Osteocyte (in vitro differentiated cells): ENCODE results near the gene DNAH7. TPM values are rescaled to one million over a fixed set of nuclear protein-coding genes. Genes with fewer than 3 reads are reported as not detected.

Source experiments
- DNase-seq: peaks from one replicate; pipeline ENCODE4 v3.0.0; 2021; ENCODE audit warnings: mixed read lengths; ENCODE audit not compliant: unreplicated experiment; ENCODE audit errors: extremely low spot score
- H3K27ac Mint-ChIP-seq: one replicate; pipeline ENCODE4 v1.8.0; 2021; ENCODE audit warnings: mild to moderate bottlenecking, mixed read lengths; ENCODE audit not compliant: unreplicated experiment
- H3K27me3 Mint-ChIP-seq: one replicate; pipeline ENCODE4 v1.8.0; 2021; ENCODE audit warnings: mixed read lengths; ENCODE audit not compliant: unreplicated experiment
- H3K36me3 Mint-ChIP-seq: one replicate; pipeline ENCODE4 v1.8.0; 2021; ENCODE audit warnings: mixed read lengths; ENCODE audit not compliant: unreplicated experiment
- H3K4me1 Mint-ChIP-seq: one replicate; pipeline ENCODE4 v1.8.0; 2021; ENCODE audit warnings: mixed read lengths; ENCODE audit not compliant: unreplicated experiment
- H3K4me3 Mint-ChIP-seq: one replicate; pipeline ENCODE4 v1.8.0; 2021; ENCODE audit warnings: mild to moderate bottlenecking, moderate library complexity, mixed read lengths; ENCODE audit not compliant: unreplicated experiment
- H3K9me3 Mint-ChIP-seq: one replicate; pipeline ENCODE4 v1.8.0; 2021; ENCODE audit warnings: mixed read lengths; ENCODE audit not compliant: unreplicated experiment
- total RNA-seq: library from RNA; stranded (reverse); gene quantifications from 2 replicates; pipeline ENCODE4 v1.2.1, GENCODE V29; 2021
- TF ChIP-seq, protein P1 (sequence below): fragments of 200-600 bp; sonication (generic); IDR thresholded peaks from 2 replicates; pipeline ENCODE4 v1.5.0; 2021; ENCODE audit warnings: antibody characterized with exemption, mild to moderate bottlenecking, moderate library complexity

Gene DNAH7
- total RNA-seq, 1 donor from 2014 or later = 0.43 TPM

DNA sequence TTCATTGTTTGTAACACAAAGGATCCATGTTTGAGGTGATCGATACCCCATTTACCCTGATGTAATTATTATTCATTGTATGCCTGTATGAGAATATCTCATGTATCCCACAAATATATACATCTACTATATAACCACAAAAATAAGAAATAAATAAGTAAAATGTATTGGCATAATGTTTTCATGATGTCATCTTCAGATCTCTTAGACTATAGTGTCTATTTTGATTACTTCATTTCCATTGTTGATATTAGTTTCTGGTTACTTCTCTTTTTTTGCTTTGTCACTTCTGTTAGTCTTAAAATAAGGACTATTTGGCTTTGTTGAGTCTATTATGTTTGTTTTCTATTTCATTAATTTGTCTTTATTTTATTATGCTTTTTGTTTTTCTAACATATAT lies 301.9 kb downstream of the DNAH7 start:
- DNase-seq = no peak
- no peak overlapping the region for H3K27ac Mint-ChIP-seq
- TF ChIP-seq, protein P1, sequence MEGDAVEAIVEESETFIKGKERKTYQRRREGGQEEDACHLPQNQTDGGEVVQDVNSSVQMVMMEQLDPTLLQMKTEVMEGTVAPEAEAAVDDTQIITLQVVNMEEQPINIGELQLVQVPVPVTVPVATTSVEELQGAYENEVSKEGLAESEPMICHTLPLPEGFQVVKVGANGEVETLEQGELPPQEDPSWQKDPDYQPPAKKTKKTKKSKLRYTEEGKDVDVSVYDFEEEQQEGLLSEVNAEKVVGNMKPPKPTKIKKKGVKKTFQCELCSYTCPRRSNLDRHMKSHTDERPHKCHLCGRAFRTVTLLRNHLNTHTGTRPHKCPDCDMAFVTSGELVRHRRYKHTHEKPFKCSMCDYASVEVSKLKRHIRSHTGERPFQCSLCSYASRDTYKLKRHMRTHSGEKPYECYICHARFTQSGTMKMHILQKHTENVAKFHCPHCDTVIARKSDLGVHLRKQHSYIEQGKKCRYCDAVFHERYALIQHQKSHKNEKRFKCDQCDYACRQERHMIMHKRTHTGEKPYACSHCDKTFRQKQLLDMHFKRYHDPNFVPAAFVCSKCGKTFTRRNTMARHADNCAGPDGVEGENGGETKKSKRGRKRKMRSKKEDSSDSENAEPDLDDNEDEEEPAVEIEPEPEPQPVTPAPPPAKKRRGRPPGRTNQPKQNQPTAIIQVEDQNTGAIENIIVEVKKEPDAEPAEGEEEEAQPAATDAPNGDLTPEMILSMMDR = no peak
- no peak overlapping the region for H3K4me3 Mint-ChIP-seq
- no peaks in the 10 kb centered on the region for H3K4me1 Mint-ChIP-seq
- peaks cover 37% of the 10 kb centered on the region for H3K9me3 Mint-ChIP-seq
- peaks cover 5% of the 10 kb centered on the region for H3K36me3 Mint-ChIP-seq
- H3K27me3 Mint-ChIP-seq = no peaks in the 10 kb centered on the region

DNA sequence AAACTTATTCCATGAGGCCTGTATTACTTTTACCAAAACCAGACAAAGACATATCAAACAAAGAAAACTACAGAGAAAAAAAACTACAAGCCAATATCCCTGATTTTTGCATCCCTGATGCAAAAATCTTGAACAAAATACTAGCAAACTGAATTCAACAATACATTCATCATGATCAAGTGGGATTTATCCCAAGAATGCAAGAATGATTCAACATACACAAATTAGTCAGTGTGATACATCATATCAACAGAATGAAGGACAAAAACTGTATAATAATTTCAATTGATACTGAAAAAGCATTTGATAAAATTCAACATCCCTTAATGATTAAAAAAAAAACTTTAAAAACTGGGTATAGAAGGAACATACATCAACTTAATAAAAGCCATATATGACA lies 304.8 kb downstream of the DNAH7 start:
- Mint-ChIP-seq H3K27me3 (peaks cover 4% of the 10 kb centered on the region), H3K27ac (no peak overlapping the region), H3K4me3 (no peak overlapping the region), H3K9me3 (peaks cover 40% of the 10 kb centered on the region), H3K4me1 (no peaks in the 10 kb centered on the region), H3K36me3 (peaks cover 7% of the 10 kb centered on the region)
- no peak for DNase-seq
- TF ChIP-seq, protein P1 = no peak

DNA sequence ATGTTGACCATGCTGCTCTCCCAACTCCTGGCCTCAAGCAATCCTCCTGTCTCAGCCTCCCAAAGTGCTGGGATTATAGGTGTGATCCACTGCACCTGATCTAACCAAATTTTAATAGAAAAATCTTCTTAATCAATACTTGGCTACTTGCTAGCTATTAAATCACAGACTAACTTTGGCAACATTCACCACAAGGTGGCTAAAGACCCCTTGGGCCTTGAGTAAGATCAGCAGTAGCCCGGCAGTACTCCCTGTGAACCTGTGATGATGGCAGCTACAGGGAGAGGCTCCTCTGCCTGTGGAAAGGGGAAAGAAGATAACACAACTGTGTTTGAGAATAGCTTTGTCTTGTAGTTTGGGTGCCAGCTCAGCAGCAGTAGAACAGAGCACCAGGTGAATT lies 308.8 kb downstream of the DNAH7 start:
- H3K27ac Mint-ChIP-seq = no peak overlapping the region

DNA sequence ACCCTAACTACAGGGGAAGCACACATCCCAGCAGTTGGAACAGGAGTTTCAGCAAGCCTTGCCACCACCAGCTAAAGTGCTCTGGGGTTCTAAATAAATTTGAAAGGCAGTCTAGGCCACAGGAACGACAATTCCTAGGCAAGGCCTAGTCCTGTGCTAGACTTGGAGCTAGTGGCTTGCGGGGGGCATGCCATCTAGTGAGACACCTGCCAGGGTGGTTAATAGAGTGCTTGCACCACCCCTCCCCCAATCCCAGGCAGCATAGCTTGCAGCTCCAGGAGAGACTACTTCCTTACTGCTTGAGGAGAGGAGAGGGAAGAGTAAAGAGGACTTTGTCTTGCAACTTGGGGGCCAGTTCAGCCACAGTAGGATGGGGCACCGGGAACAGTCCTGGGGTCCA lies 309.8 kb downstream of the DNAH7 start:
- Mint-ChIP-seq H3K9me3 (peaks cover 23% of the 10 kb centered on the region), H3K4me1 (peaks cover 3% of the 10 kb centered on the region), H3K27me3 (peaks cover 4% of the 10 kb centered on the region), H3K36me3 (peaks cover 5% of the 10 kb centered on the region), H3K4me3 (no peak overlapping the region), H3K27ac (no peak overlapping the region)
- no peak for DNase-seq
- TF ChIP-seq, protein P1 = no peak

More for the DNA sequence above, 308.8 kb downstream of the DNAH7 start:
- H3K27me3 Mint-ChIP-seq = peaks cover 4% of the 10 kb centered on the region
- peaks cover 3% of the 10 kb centered on the region for H3K4me1 Mint-ChIP-seq
- TF ChIP-seq, protein P1 = no peak
- no peak overlapping the region for H3K4me3 Mint-ChIP-seq
- DNase-seq = no peak
- H3K9me3 Mint-ChIP-seq = peaks cover 31% of the 10 kb centered on the region
- H3K36me3 Mint-ChIP-seq = peaks cover 7% of the 10 kb centered on the region

DNA sequence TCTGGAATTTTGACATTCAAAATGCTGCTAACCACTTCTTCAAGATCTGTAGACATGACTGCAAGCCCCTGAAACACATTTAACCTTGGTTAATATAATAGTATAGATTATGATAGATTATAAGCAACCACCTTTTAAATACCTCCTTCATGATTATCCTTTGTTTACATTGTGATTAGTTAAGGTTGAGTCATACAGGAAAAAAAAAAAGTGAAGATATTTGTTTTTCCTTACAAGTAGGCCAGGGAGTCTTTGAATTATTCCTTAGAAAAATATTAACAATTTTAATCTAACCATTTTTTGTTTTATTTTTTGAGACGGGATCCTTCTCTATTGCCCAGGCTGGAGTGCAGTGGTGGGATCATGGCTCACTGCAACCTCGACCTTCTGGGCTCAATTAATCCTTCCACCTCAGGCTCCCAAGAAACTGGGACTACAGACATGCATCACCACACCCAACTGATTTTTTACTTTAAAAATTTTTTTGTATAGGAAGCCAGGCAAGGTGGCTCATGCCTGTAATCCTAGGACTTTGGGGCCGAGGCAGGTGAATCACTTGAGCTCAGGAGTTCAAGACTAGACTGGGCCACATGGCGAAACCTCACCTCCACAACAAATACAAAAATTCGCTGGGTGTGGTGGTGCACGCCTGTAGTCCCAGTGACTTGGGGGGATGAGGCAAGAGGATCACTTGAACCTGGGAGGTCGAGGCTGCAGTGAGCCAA lies 312.3 kb downstream of the DNAH7 start:
- H3K27me3 Mint-ChIP-seq = peaks cover 4% of the 10 kb centered on the region
- no peak for DNase-seq
- no peak overlapping the region for H3K4me3 Mint-ChIP-seq
- TF ChIP-seq, protein P1 = no peak
- H3K27ac Mint-ChIP-seq = no peak overlapping the region
- H3K4me1 Mint-ChIP-seq = peaks cover 4% of the 10 kb centered on the region
- H3K9me3 Mint-ChIP-seq = peaks cover 8% of the 10 kb centered on the region
- H3K36me3 Mint-ChIP-seq = peaks cover 2% of the 10 kb centered on the region
